ENCODE results near the gene POLR2H.

The POLR2H gene

GRCh38 chr3:184361532-184361931 is at the start of gene POLR2H, which contains the start of gene CLCN2:
Gene POLR2H (plus strand): TSS chr3:184361710. CDS start chr3:184363493, 1,783 bp downstream.
Gene CLCN2 (minus strand): TSS chr3:184361605. CDS start chr3:184361479, 126 bp downstream.
- peak; percentile 46 for DNase-seq

- peak; percentile 96 for DNase-seq
These were observed 47.2 kb upstream of the POLR2H start, which contains the start of gene EIF4G1 for GRCh38 chr3:184314363-184314699. Gene EIF4G1 (plus strand): TSS chr3:184314606. CDS start chr3:184315797, 1,191 bp downstream.

GRCh38 chr3:184314700-184315542 is 46.6 kb upstream of the POLR2H start:
- DNase-seq: peak; percentile 75

GRCh38 chr3:184315543-184315867 is 46.0 kb upstream of the POLR2H start:
- DNase-seq: no peak

GRCh38 chr3:184315871-184316661 is 45.4 kb upstream of the POLR2H start:
- no peak for DNase-seq

GRCh38 chr3:184316792-184317191 is 44.7 kb upstream of the POLR2H start:
- no peak for DNase-seq

GRCh38 chr3:184317201-184317600 is 44.3 kb upstream of the POLR2H start:
- no peak for DNase-seq

GRCh38 chr3:184320104-184320445 is 41.4 kb upstream of the POLR2H start:
- peak; percentile 63 for DNase-seq

GRCh38 chr3:184321666-184322065 is 39.8 kb upstream of the POLR2H start:
- DNase-seq: no peak

GRCh38 chr3:184322731-184323487 is 38.6 kb upstream of the POLR2H start:
- DNase-seq: no peak

GRCh38 chr3:184323696-184324095 is 37.8 kb upstream of the POLR2H start:
- DNase-seq: no peak

- no peak for DNase-seq
These were observed 36.2 kb upstream of the POLR2H start for GRCh38 chr3:184325269-184325668.

- DNase-seq: no peak
These were observed 35.7 kb upstream of the POLR2H start for GRCh38 chr3:184325715-184326369.

GRCh38 chr3:184327171-184327570 is 34.3 kb upstream of the POLR2H start:
- no peak for DNase-seq

- no peak for DNase-seq
These were observed 33.0 kb upstream of the POLR2H start for GRCh38 chr3:184328516-184328915.

GRCh38 chr3:184332370-184333090 is 29.0 kb upstream of the POLR2H start:
- no peak for DNase-seq

- no peak for DNase-seq
These were observed 28.3 kb upstream of the POLR2H start for GRCh38 chr3:184333190-184333589.

- no peak for DNase-seq
These were observed 27.8 kb upstream of the POLR2H start for GRCh38 chr3:184333700-184334099.

GRCh38 chr3:184334470-184335158 is 26.9 kb upstream of the POLR2H start:
- DNase-seq: peak; percentile 48

- DNase-seq: no peak
These were observed 26.2 kb upstream of the POLR2H start for GRCh38 chr3:184335291-184335660.

Measured in CD4-positive, alpha-beta T cell treated with Interleukin-17A for 4 hours (primary cell).